Gastroesophageal sphincter (tissue), 4 donors: ENCODE measurements around the gene EMC10. TPM values are rescaled to one million over a fixed set of nuclear protein-coding genes. Genes with fewer than 3 reads are reported as not detected.

ENCODE experiments used
- ATAC-seq: fragments of 150-250 bp; one replicate; pipeline ENCODE4 v1.9.1; 2016; ENCODE audit warnings: mild to moderate bottlenecking, moderate library complexity
- H3K27ac ChIP-seq, 4 donors: fragments of 200-600 bp; sonication (generic) in 3 of 4; 1 replicate in 3 of 4; 2 replicates in 1 of 4; pipeline ENCODE4 v1.5.1; 2016 to 2019
- H3K27me3 ChIP-seq: fragments of 200-600 bp; sonication (generic); one replicate; pipeline ENCODE4 v1.5.1; 2019
- H3K36me3 ChIP-seq, 2 donors: fragments of 200-600 bp; sonication (generic); one replicate each; pipeline ENCODE4 v1.5.1; 2019; ENCODE audit warnings: control low read depth in 1 of 2
- H3K4me1 ChIP-seq, 3 donors: fragments of 200-600 bp; sonication (generic); 1 replicate in 2 of 3; 2 replicates in 1 of 3; pipeline ENCODE4 v1.5.1; 2016 to 2019; ENCODE audit warnings: control low read depth in 2 of 3
- H3K4me3 ChIP-seq, 2 donors: fragments of 200-600 bp; sonication (generic); one replicate each; pipeline ENCODE4 v1.5.1; 2019; ENCODE audit warnings: mild to moderate bottlenecking in 1 of 2, moderate library complexity in 1 of 2
- H3K9me3 ChIP-seq, 3 donors: fragments of 200-600 bp; sonication (generic); one replicate each; pipeline ENCODE4 v1.5.1; 2017 to 2019; ENCODE audit warnings: control low read depth in 2 of 3
- CTCF ChIP-seq, 4 experiments: fragments of 200-600 bp in 2 of 4; fragments of 450-650 bp in 2 of 4; sonication (generic) in 1 of 4; IDR thresholded peaks; one replicate each; pipeline ENCODE4 v1.5.1; 2017 to 2019; ENCODE audit warnings: antibody characterized with exemption in 4 of 4, mild to moderate bottlenecking in 2 of 4, moderate library complexity in 2 of 4
- EP300 ChIP-seq: sonication (generic); formaldehyde crosslinking; IDR thresholded peaks from one replicate; pipeline ENCODE4 v1.6.1; 2017; ENCODE audit warnings: antibody characterized with exemption, mild to moderate bottlenecking
- POLR2A ChIP-seq, 2 donors: fragments of 450-650 bp; IDR thresholded peaks; one replicate each; pipeline ENCODE4 v1.6.1; 2017; ENCODE audit warnings: antibody characterized with exemption in 2 of 2, mild to moderate bottlenecking in 2 of 2, moderate library complexity in 1 of 2
- POLR2AphosphoS5 ChIP-seq: sonication (generic); formaldehyde crosslinking; IDR thresholded peaks from one replicate; pipeline ENCODE4 v1.6.1; 2017; ENCODE audit warnings: antibody characterized with exemption
- WGBS, 2 donors: methylation state at CpG; one replicate each; pipeline ENCODE4 v1.1.5; 2018; ENCODE audit warnings: low coverage in 1 of 2; 5-methylcytosine and 5-hydroxymethylcytosine counted together
- total RNA-seq, 4 donors: library from RNA; depleted of rRNA; stranded (reverse); fragments of >200 nt; gene quantifications; one replicate each; pipeline ENCODE4 v1.1.0, GENCODE V29; 2016

EMC10 gene
- total RNA-seq, 4 donors from 2014 or later, result 55.5 to 75.9 (median 71.5) TPM

- H3K9me3 ChIP-seq, result peaks cover 0 to under 1% (median 0%) of the 10 kb centered on the region in 3 donors
- no peak overlapping the region for H3K27ac ChIP-seq
- no peak overlapping the region for H3K4me3 ChIP-seq
- TF ChIP-seq CTCF (IDR thresholded peaks at IDR 0.05) (no peak), POLR2AphosphoS5 (no peak), EP300 (no peak), POLR2A (IDR thresholded peaks at IDR 0.05) (no peak)
- peaks cover 65% of the 10 kb centered on the region for H3K27me3 ChIP-seq
- no peaks in the 10 kb centered on the region for H3K36me3 ChIP-seq
- H3K4me1 ChIP-seq, result no peaks in the 10 kb centered on the region
- ATAC-seq, result no peak
- WGBS, 2 donors, result no CpG with 5 or more reads among the region's 3 CpGs
Measured at GRCh38 chr19:50453243-50453642, 23.1 kb upstream of the EMC10 start.

GRCh38 chr19:50455992-50456391, 20.3 kb upstream of the EMC10 start:
- H3K4me3 ChIP-seq, result no peak overlapping the region
- peaks cover 81% of the 10 kb centered on the region for H3K27me3 ChIP-seq
- no peaks in the 10 kb centered on the region for H3K36me3 ChIP-seq
- H3K9me3 ChIP-seq, result no peaks in the 10 kb centered on the region
- no peak for ATAC-seq
- WGBS, 2 donors, result 76 to 79% methylated on average over 2 of the region's 2 CpGs
- H3K27ac ChIP-seq, result no peak overlapping the region
- TF ChIP-seq EP300, result no peak
- TF ChIP-seq CTCF (IDR thresholded peaks at IDR 0.05), result no peak
- no peak for TF ChIP-seq POLR2A (IDR thresholded peaks at IDR 0.05)
- TF ChIP-seq POLR2AphosphoS5, result no peak
- no peaks in the 10 kb centered on the region for H3K4me1 ChIP-seq

GRCh38 chr19:50457300-50457699, 19.0 kb upstream of the EMC10 start:
- H3K36me3 ChIP-seq, result no peaks in the 10 kb centered on the region
- ATAC-seq, result no peak
- TF ChIP-seq POLR2A (IDR thresholded peaks at IDR 0.05) (no peak), EP300 (no peak), POLR2AphosphoS5 (no peak), CTCF (IDR thresholded peaks at IDR 0.05) (no peak)
- H3K27ac ChIP-seq, result no peak overlapping the region
- no peaks in the 10 kb centered on the region for H3K9me3 ChIP-seq
- peaks cover 83% of the 10 kb centered on the region for H3K27me3 ChIP-seq
- WGBS, 2 donors, result 79% methylated on average over 2 of the region's 5 CpGs; no CpG with 5 or more reads in 1 of the 2 donors
- H3K4me1 ChIP-seq, result no peaks in the 10 kb centered on the region
- no peak overlapping the region for H3K4me3 ChIP-seq

GRCh38 chr19:50458396-50459066, 17.8 kb upstream of the EMC10 start:
- no peak for ATAC-seq
- Histone ChIP-seq H3K27me3 (peaks cover 84% of the 10 kb centered on the region), H3K9me3 (no peaks in the 10 kb centered on the region), H3K36me3 (no peaks in the 10 kb centered on the region), H3K27ac (no peak overlapping the region), H3K4me1 (no peaks in the 10 kb centered on the region), H3K4me3 (no peak overlapping the region)
- TF ChIP-seq CTCF (IDR thresholded peaks at IDR 0.05), result no peak
- no peak for TF ChIP-seq POLR2A (IDR thresholded peaks at IDR 0.05)
- no peak for TF ChIP-seq POLR2AphosphoS5
- no peak for TF ChIP-seq EP300
- WGBS, 2 donors, result 20% methylated on average over 5 of the region's 50 CpGs; no CpG with 5 or more reads in 1 of the 2 donors

GRCh38 chr19:50459067-50459456, 17.2 kb upstream of the EMC10 start:
- Histone ChIP-seq H3K4me3 (no peak overlapping the region), H3K36me3 (no peaks in the 10 kb centered on the region), H3K4me1 (no peaks in the 10 kb centered on the region), H3K27ac (no peak overlapping the region), H3K27me3 (peaks cover 82% of the 10 kb centered on the region), H3K9me3 (no peaks in the 10 kb centered on the region)
- no peak for ATAC-seq
- WGBS, 2 donors, result 33% methylated on average over 3 of the region's 32 CpGs; no CpG with 5 or more reads in 1 of the 2 donors
- no peak for TF ChIP-seq EP300
- TF ChIP-seq POLR2A (IDR thresholded peaks at IDR 0.05), result no peak
- TF ChIP-seq POLR2AphosphoS5, result no peak
- TF ChIP-seq CTCF (IDR thresholded peaks at IDR 0.05), result no peak
